Trophoblast cell (in vitro differentiated cells and primary cell): ENCODE measurements around the gene NUDT8.

Source experiments
- DNase-seq, 2 donors: peaks; one replicate each; pipeline ENCODE4 v3.0.0-alpha.2; 2016
- H2AFZ ChIP-seq: 2 replicates; pipeline ENCODE4 v1.6.1; 2013; ENCODE audit warnings: low read length, moderate library complexity, mild to moderate bottlenecking; ENCODE audit not compliant: insufficient read depth, poor library complexity
- H2AK5ac ChIP-seq: 2 replicates; pipeline ENCODE4 v1.6.1; 2013; ENCODE audit warnings: mild to moderate bottlenecking, low read length
- H2BK120ac ChIP-seq: 2 replicates; pipeline ENCODE4 v1.6.1; 2013; ENCODE audit warnings: low read length, mild to moderate bottlenecking, moderate library complexity; ENCODE audit not compliant: insufficient read depth, poor library complexity
- H2BK12ac ChIP-seq: 2 replicates; pipeline ENCODE4 v1.6.1; 2013; ENCODE audit warnings: mild to moderate bottlenecking, low read length, moderate library complexity
- H2BK5ac ChIP-seq: 2 replicates; pipeline ENCODE4 v1.6.1; 2013; ENCODE audit warnings: low read length, low read depth, moderate library complexity, mild to moderate bottlenecking; ENCODE audit not compliant: poor library complexity
- H3K14ac ChIP-seq: 2 replicates; pipeline ENCODE4 v1.6.1; 2013; ENCODE audit warnings: mild to moderate bottlenecking, low read length
- H3K18ac ChIP-seq: 2 replicates; pipeline ENCODE4 v1.6.1; 2013; ENCODE audit warnings: mild to moderate bottlenecking, low read length
- H3K23ac ChIP-seq: 2 replicates; pipeline ENCODE4 v1.6.1; 2013; ENCODE audit warnings: low read length
- H3K27ac ChIP-seq: 2 replicates; pipeline ENCODE4 v1.5.1; 2013; ENCODE audit warnings: low read depth, mild to moderate bottlenecking, inconsistent platforms, low read length, moderate library complexity
- H3K27me3 ChIP-seq: 2 replicates; pipeline ENCODE4 v1.6.1; 2013; ENCODE audit warnings: inconsistent platforms, mild to moderate bottlenecking, low read length, moderate library complexity; ENCODE audit not compliant: insufficient read depth
- H3K36me3 ChIP-seq, 2 experiments: 1 replicate in 1 of 2; 2 replicates in 1 of 2; pipeline ENCODE4 v1.6.1; 2013; ENCODE audit warnings: low read length in 2 of 2, mild to moderate bottlenecking in 2 of 2, moderate library complexity in 1 of 2; ENCODE audit not compliant: insufficient read depth in 2 of 2, control insufficient read depth in 1 of 2
- H3K4ac ChIP-seq: 2 replicates; pipeline ENCODE4 v1.6.1; 2013; ENCODE audit warnings: low read depth, mild to moderate bottlenecking, low read length, moderate library complexity
- H3K4me1 ChIP-seq, 2 experiments: 1 replicate in 1 of 2; 2 replicates in 1 of 2; pipeline ENCODE4 v1.6.1; 2013; ENCODE audit warnings: low read length in 2 of 2, mild to moderate bottlenecking in 2 of 2, moderate library complexity in 1 of 2; ENCODE audit not compliant: insufficient read depth in 2 of 2, control insufficient read depth in 1 of 2
- H3K4me2 ChIP-seq: 2 replicates; pipeline ENCODE4 v1.6.1; 2013; ENCODE audit warnings: inconsistent platforms, mild to moderate bottlenecking, low read length, moderate library complexity
- H3K4me3 ChIP-seq: 2 replicates; pipeline ENCODE4 v1.5.1; 2013; ENCODE audit warnings: mild to moderate bottlenecking, low read depth, low read length, inconsistent platforms
- H3K79me1 ChIP-seq: one replicate; pipeline ENCODE4 v1.6.1; 2013; ENCODE audit warnings: low read length
- H3K79me2 ChIP-seq: 2 replicates; pipeline ENCODE4 v1.6.1; 2013; ENCODE audit warnings: low read length, mild to moderate bottlenecking; ENCODE audit not compliant: control insufficient read depth, insufficient read depth, poor library complexity
- H3K9ac ChIP-seq: 2 replicates; pipeline ENCODE4 v1.6.1; 2013; ENCODE audit warnings: mild to moderate bottlenecking, low read length
- H3K9me3 ChIP-seq: 2 replicates; pipeline ENCODE4 v1.6.1; 2013; ENCODE audit warnings: low read depth, mild to moderate bottlenecking, control low read depth, inconsistent platforms, low read length; ENCODE audit not compliant: insufficient read depth
- H4K12ac ChIP-seq: 2 replicates; pipeline ENCODE4 v1.6.1; 2013; ENCODE audit warnings: low read depth, mild to moderate bottlenecking, low read length, moderate library complexity
- H4K8ac ChIP-seq: 2 replicates; pipeline ENCODE4 v1.6.1; 2013; ENCODE audit warnings: low read depth, mild to moderate bottlenecking, low read length, moderate library complexity
- H4K91ac ChIP-seq: one replicate; pipeline ENCODE4 v1.6.1; 2013; ENCODE audit warnings: low read depth, mild to moderate bottlenecking, low read length, moderate library complexity
- WGBS: extraction: QIAGEN DNeasy Blood & Tissue Kit; methylation state at CpG from one replicate; pipeline ENCODE4 v1.1.7; 2013; ENCODE audit warnings: missing lambda C conversion rate; ENCODE audit not compliant: insufficient read length, insufficient coverage; ENCODE audit errors: extremely low coverage; 5-methylcytosine and 5-hydroxymethylcytosine counted together

NUDT8 gene

DNA sequence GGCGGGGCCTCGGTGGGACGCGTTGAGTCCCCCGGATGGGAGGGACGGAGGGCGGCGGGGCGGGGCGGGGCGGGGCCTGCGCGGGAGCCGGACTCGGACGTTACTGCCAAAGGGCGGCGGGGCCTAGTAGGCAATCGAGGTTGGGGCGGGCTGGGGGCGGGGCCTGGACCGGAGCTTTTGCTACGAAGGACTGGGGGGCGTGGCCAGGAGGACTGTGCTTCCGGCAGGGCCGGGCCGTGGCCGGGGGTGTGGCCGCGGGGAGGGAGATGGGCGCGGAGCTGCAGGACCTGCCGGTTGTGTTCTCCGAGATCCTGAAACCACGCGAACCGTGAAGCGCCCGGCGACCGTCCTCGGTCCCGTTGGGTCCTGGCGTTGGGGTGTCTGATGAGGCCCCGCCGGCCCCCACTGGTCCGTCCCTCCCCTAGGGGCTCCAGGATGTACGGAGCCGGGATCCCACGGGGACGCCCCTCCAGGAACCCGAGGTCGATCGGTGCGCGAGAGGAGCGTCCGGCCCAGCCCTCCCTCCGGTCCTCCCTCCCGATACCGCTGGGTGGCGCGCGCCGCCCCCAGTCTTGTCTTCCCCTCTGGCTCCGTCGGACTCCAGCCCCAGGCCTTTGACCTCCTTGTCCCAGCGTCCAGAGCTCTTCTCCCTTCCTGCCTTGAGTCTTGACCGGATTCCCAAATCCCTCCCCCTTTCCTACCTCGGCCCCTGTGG lies 648 bp upstream of the NUDT8 start:
- peak overlapping the region; percentile 89 for H4K12ac ChIP-seq
- H2BK12ac ChIP-seq, result peak overlapping the region; percentile 47
- no peak overlapping the region for H3K23ac ChIP-seq
- H3K36me3 ChIP-seq, result no peaks in the 10 kb centered on the region
- DNase-seq, result peak; percentile 98 to 99
- peak overlapping the region; percentile 51 for H3K9ac ChIP-seq
- H2AFZ ChIP-seq, result peak overlapping the region; percentile 33
- H3K14ac ChIP-seq, result peak overlapping the region; percentile 67
- H3K9me3 ChIP-seq, result peaks cover 2% of the 10 kb centered on the region
- peak overlapping the region; percentile 7 for H3K4ac ChIP-seq
- peaks cover 9% of the 10 kb centered on the region for H3K79me1 ChIP-seq
- H2AK5ac ChIP-seq, result no peak overlapping the region
- H2BK120ac ChIP-seq, result peak overlapping the region; percentile 65
- H4K8ac ChIP-seq, result peak overlapping the region; percentile 92
- H3K18ac ChIP-seq, result peak overlapping the region; percentile 70
- H3K4me3 ChIP-seq, result peak overlapping the region; percentile 80
- peaks cover 7 to 10% of the 10 kb centered on the region in 2 experiments for H3K4me1 ChIP-seq
- H3K4me2 ChIP-seq, result peak overlapping the region; percentile 97
- peak overlapping the region; percentile 64 for H4K91ac ChIP-seq
- no CpG with 5 or more reads among the region's 70 CpGs for WGBS
- peaks cover 2% of the 10 kb centered on the region for H3K79me2 ChIP-seq
- H3K27me3 ChIP-seq, result no peaks in the 10 kb centered on the region
- H2BK5ac ChIP-seq, result peak overlapping the region; percentile 55
- H3K27ac ChIP-seq, result peak overlapping the region; percentile 67

DNA sequence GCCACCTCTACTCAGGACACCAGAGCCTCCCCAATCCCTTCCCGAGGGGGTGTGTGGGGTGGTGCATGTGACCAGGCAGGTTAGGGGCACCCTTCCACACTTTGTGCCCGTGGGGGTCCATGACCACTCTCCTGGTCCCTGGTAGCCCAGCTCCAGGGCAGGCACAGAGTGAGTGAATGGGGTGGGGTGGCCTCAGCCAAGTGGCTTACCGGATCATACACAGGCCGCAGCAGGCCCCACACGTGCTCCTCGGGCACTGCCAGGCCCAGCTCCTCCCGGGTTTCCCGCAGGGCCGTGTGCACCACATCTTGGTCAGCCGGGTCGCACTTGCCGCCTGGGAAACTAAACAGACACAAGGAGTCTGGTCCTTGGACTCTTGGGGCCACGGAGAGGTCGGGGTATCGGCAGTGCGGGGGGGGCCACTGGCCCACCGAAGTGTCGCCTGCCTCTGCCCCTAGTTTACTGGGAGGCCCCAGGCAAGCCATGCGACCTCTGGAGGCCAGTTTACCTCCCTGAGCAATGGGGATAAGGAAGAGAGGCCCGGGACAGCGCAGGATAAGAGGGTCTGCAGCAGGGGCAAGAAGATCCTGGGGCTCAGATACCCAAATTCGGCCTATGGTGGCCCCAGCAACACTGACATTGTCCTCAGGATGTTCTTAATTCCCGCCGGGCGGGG lies 889 bp downstream of the NUDT8 start:
- no CpG with 5 or more reads among the region's 25 CpGs for WGBS
- Histone ChIP-seq H2BK120ac (no peak overlapping the region), H4K91ac (no peak overlapping the region), H3K14ac (no peak overlapping the region), H3K4me2 (peak overlapping the region; percentile 98), H3K79me2 (peaks cover 2% of the 10 kb centered on the region), H4K8ac (no peak overlapping the region), H3K4ac (peak overlapping the region; percentile 13), H3K27me3 (no peaks in the 10 kb centered on the region), H3K27ac (no peak overlapping the region), H3K9me3 (peaks cover 2% of the 10 kb centered on the region), H4K12ac (peak overlapping the region; percentile 14), H3K36me3 (no peaks in the 10 kb centered on the region), H3K4me3 (no peak overlapping the region), H3K9ac (no peak overlapping the region), H3K4me1 (peaks cover 7 to 10% of the 10 kb centered on the region in 2 experiments), H2AK5ac (no peak overlapping the region), H2BK12ac (no peak overlapping the region), H3K79me1 (peaks cover 9% of the 10 kb centered on the region), H3K23ac (no peak overlapping the region), H2AFZ (no peak overlapping the region), H2BK5ac (no peak overlapping the region), H3K18ac (no peak overlapping the region)
- no peak for DNase-seq

DNA sequence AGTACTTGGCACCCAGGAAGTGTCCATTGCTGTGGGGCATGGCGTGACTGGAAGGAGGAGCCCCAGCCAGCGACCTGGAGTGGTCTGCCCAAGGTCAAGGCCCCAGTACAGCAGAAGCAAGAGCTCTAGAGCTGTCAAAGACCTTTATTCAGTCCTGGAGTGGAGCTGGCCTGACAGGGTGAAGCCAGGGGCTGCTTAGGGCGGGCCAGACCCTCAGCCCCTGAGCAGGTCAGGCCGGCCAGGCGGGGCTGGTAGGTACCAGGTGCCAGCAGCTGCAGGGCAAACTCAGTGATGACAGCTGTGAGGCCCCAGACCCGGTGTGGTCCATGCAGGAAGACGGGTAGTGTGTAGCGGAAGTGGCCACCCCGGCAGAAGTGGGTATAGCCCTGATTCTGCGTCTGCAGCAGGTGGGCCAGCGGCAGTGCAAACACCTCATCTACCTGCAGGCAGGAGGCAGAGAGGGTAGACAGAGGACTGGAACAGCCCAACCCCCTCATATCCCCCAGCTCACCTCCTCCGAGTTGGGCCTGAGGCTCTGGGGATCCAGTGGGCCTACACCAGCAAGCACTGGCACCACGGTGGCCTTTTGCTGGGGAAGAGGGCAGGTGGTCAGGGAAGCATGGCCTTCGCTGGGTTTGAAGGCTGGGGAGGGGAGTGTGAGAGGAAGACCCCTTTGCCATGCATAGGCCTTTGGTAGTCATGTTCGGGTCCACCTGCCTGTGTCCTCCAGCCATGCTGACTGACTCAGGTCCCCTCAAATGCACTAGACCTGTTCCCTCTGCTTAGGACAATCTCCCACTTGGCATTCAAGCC lies 1.7 kb downstream of the NUDT8 start:
- H4K12ac ChIP-seq, result no peak overlapping the region
- WGBS, result no CpG with 5 or more reads among the region's 15 CpGs

DNA sequence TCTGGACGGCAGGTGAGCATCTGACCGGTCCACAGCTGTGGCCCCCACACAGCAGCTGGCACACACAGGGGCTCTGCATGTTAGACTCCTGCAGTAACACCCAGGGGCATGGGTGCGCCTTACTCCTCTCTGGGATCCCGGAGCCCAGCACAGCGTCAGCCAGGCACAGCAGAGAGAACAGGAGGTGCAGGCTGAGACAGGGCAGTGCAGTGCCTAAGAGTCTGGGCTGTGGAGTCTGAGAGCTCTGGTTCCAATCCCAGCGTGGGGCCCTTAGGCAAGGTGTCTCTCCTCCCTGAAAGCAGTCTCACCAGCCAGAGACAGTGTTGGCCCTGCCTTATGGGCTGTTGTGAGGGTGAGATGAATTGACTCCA lies 2.3 kb downstream of the NUDT8 start:
- Histone ChIP-seq H3K9ac (no peak overlapping the region), H3K4me3 (no peak overlapping the region), H4K8ac (no peak overlapping the region), H3K79me2 (peaks cover 2% of the 10 kb centered on the region), H3K27ac (no peak overlapping the region), H2AFZ (no peak overlapping the region), H3K23ac (no peak overlapping the region), H2BK12ac (no peak overlapping the region), H2AK5ac (no peak overlapping the region), H4K91ac (no peak overlapping the region), H3K4me2 (no peak overlapping the region), H2BK5ac (no peak overlapping the region), H3K79me1 (peaks cover 9% of the 10 kb centered on the region), H3K36me3 (no peaks in the 10 kb centered on the region), H3K9me3 (no peaks in the 10 kb centered on the region), H2BK120ac (no peak overlapping the region), H3K4me1 (peaks cover 7 to 10% of the 10 kb centered on the region in 2 experiments), H4K12ac (no peak overlapping the region), H3K4ac (no peak overlapping the region), H3K18ac (no peak overlapping the region), H3K14ac (no peak overlapping the region), H3K27me3 (no peaks in the 10 kb centered on the region)
- DNase-seq, result no peak
- whole genome bisulfite sequencing, result no CpG with 5 or more reads among the region's 6 CpGs

More for the DNA sequence above, 1.7 kb downstream of the NUDT8 start:
- Histone ChIP-seq H3K79me1 (peaks cover 9% of the 10 kb centered on the region), H3K4me3 (no peak overlapping the region), H4K8ac (no peak overlapping the region), H3K27me3 (no peaks in the 10 kb centered on the region), H4K91ac (no peak overlapping the region), H3K4ac (no peak overlapping the region), H3K14ac (no peak overlapping the region), H2AK5ac (no peak overlapping the region), H3K79me2 (peaks cover 2% of the 10 kb centered on the region), H2BK12ac (no peak overlapping the region), H3K36me3 (no peaks in the 10 kb centered on the region), H3K4me1 (peaks cover 7 to 10% of the 10 kb centered on the region in 2 experiments), H3K27ac (no peak overlapping the region), H2BK5ac (no peak overlapping the region), H3K9me3 (no peaks in the 10 kb centered on the region), H3K9ac (no peak overlapping the region), H3K18ac (no peak overlapping the region), H3K4me2 (no peak overlapping the region), H3K23ac (no peak overlapping the region), H2AFZ (no peak overlapping the region), H2BK120ac (no peak overlapping the region)
- DNase-seq, result no peak
